ENCODE results near the gene PMM2. TPM values are rescaled to one million over a fixed set of nuclear protein-coding genes. Genes with fewer than 3 reads are reported as not detected.

The PMM2 gene
- total RNA-seq, 1 experiment from 2014 or later = 53.3 TPM

- POLR2A ChIA-PET = interaction anchor here (1.4 kb wide), 1 partner anchor 14 kb away, joined by 4 read pairs; the partner anchor contains the start of gene CARHSP1
- Histone ChIP-seq H3K4me3 (replicated peaks in 1 of 2; ENCODE audit: low read depth in 1 of 2, low read length in 2 of 2) (no peak overlapping the region), H3K27ac (ENCODE audit: low read depth, low read length) (no peak overlapping the region; the same call in 1 of the 2 replicates), H3K9me3 (ENCODE audit: control insufficient read depth in 1 of 2, insufficient read depth in 1 of 2, low read depth in 1 of 2, low read length in 2 of 2) (no peaks in the 10 kb centered on the region), H3K9ac (ENCODE audit: low read length) (no peak overlapping the region), H3K4me1 (ENCODE audit: control insufficient read depth in 1 of 2, insufficient read depth in 2 of 2, low read length in 2 of 2) (no peaks in the 10 kb centered on the region; a peak in 1 of 4 replicates), H2AFZ (ENCODE audit: low read depth, low read length, poor library complexity, severe bottlenecking) (no peak overlapping the region), H4K20me1 (ENCODE audit: insufficient read depth) (no peaks in the 10 kb centered on the region), H3K9me2 (ENCODE audit: insufficient read depth) (no peaks in the 10 kb centered on the region), H3K27me3 (ENCODE audit: insufficient read depth, low read length) (no peaks in the 10 kb centered on the region), H3K79me2 (ENCODE audit: insufficient read depth, low read length) (peaks cover 23% of the 10 kb centered on the region), H3K36me3 (ENCODE audit: control insufficient read depth in 1 of 2, insufficient read depth in 2 of 2, low read length in 2 of 2) (peaks cover 26 to 42% of the 10 kb centered on the region in 2 experiments), H3K4me2 (ENCODE audit: low read length) (no peak overlapping the region)
- DNase-seq (ENCODE audit: low read depth, low spot score) (no peak), ATAC-seq (peak; percentile 24)
- no TSS peak for BruUV-seq (replicated peaks)
- intact Hi-C loops (cut with micrococcal nuclease) = no loop called here
- RAD21 ChIA-PET (ENCODE audit: low non-redundant PET in 1 of 2, low total read pairs in 2 of 2, uncharacterized antibody in 2 of 2, unreplicated experiment in 2 of 2) = interaction anchor here in 1 of 2 experiments (0.6 kb wide), 1 partner anchor 194 kb away, joined by 3 read pairs; no protein-coding TSS in a partner anchor
- TF ChIP-seq MAX (IDR thresholded peaks at IDR 0.05) = no peak
- no peak for TF ChIP-seq SP1 (IDR thresholded peaks at IDR 0.05; ENCODE audit: low read depth)
- TF ChIP-seq, protein P1, sequence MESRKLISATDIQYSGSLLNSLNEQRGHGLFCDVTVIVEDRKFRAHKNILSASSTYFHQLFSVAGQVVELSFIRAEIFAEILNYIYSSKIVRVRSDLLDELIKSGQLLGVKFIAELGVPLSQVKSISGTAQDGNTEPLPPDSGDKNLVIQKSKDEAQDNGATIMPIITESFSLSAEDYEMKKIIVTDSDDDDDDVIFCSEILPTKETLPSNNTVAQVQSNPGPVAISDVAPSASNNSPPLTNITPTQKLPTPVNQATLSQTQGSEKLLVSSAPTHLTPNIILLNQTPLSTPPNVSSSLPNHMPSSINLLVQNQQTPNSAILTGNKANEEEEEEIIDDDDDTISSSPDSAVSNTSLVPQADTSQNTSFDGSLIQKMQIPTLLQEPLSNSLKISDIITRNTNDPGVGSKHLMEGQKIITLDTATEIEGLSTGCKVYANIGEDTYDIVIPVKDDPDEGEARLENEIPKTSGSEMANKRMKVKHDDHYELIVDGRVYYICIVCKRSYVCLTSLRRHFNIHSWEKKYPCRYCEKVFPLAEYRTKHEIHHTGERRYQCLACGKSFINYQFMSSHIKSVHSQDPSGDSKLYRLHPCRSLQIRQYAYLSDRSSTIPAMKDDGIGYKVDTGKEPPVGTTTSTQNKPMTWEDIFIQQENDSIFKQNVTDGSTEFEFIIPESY (IDR thresholded peaks at IDR 0.05; ENCODE audit: extremely low read depth, insufficient replicate concordance, low read length) = no peak
- TF ChIP-seq, protein P2, sequence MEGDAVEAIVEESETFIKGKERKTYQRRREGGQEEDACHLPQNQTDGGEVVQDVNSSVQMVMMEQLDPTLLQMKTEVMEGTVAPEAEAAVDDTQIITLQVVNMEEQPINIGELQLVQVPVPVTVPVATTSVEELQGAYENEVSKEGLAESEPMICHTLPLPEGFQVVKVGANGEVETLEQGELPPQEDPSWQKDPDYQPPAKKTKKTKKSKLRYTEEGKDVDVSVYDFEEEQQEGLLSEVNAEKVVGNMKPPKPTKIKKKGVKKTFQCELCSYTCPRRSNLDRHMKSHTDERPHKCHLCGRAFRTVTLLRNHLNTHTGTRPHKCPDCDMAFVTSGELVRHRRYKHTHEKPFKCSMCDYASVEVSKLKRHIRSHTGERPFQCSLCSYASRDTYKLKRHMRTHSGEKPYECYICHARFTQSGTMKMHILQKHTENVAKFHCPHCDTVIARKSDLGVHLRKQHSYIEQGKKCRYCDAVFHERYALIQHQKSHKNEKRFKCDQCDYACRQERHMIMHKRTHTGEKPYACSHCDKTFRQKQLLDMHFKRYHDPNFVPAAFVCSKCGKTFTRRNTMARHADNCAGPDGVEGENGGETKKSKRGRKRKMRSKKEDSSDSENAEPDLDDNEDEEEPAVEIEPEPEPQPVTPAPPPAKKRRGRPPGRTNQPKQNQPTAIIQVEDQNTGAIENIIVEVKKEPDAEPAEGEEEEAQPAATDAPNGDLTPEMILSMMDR (IDR thresholded peaks at IDR 0.05 in 2 of 3, conservative IDR thresholded peaks at IDR 0.05 in 1 of 3; ENCODE audit: borderline replicate concordance in 1 of 3, insufficient read depth in 1 of 3, low read depth in 2 of 3, low read length in 2 of 3) = peak in 2 of 3 experiments; percentile 42 to 55; a peak in 4 of 6 replicates
- TF ChIP-seq EZH2 (IDR thresholded peaks at IDR 0.05) = no peak
- TF ChIP-seq JUND (IDR thresholded peaks at IDR 0.05) = no peak
- TF ChIP-seq RAD21 (IDR thresholded peaks at IDR 0.05; ENCODE audit: low read depth) = peak; percentile 35
- no peak for TF ChIP-seq CEBPB (IDR thresholded peaks at IDR 0.05; ENCODE audit: low read depth)
- CTCF ChIA-PET = interaction anchor here (0.9 kb wide), 1 partner anchor 25 kb away, joined by 3 read pairs; no protein-coding TSS in a partner anchor
Measured at GRCh38 chr16:8855051-8855786, 57.6 kb downstream of the PMM2 start.

Data from HCT116 (cell line).